Heart right ventricle (tissue), 16 donors: ENCODE measurements around the gene EIF4E3. TPM values are rescaled to one million over a fixed set of nuclear protein-coding genes. Genes with fewer than 3 reads are reported as not detected.

Experiments
- ATAC-seq, 8 donors: fragments of 200-7000 bp; cut with Tn5 transposase; one replicate each; pipeline ENCODE4 v1.9.1; 2020; ENCODE audit warnings: mild to moderate bottlenecking in 8 of 8, moderate library complexity in 8 of 8, moderate number of reproducible peaks in 1 of 8
- DNase-seq, 2 donors: peaks; one replicate each; pipeline ENCODE4 v3.0.0-alpha.2; 2020
- H3K27ac ChIP-seq, 10 donors: fragments of 200-600 bp; sonication (generic) in 2 of 10; one replicate each; pipeline versions ENCODE4 v1.5.0 to v1.8.0; 2020 to 2022; ENCODE audit warnings: mild to moderate bottlenecking in 3 of 10
- H3K27me3 ChIP-seq, 7 donors: fragments of 200-600 bp; one replicate each; pipeline ENCODE4 v1.8.0; 2021 to 2022; ENCODE audit warnings: mild to moderate bottlenecking in 2 of 7
- H3K36me3 ChIP-seq, 9 donors: fragments of 200-600 bp; sonication (generic) in 1 of 9; one replicate each; pipeline versions ENCODE4 v1.5.0 to v1.8.0; 2020 to 2022; ENCODE audit warnings: mild to moderate bottlenecking in 2 of 9
- H3K4me1 ChIP-seq, 9 donors: fragments of 200-600 bp; sonication (generic) in 1 of 9; one replicate each; pipeline versions ENCODE4 v1.5.0 to v1.8.0; 2020 to 2022; ENCODE audit warnings: mild to moderate bottlenecking in 4 of 9
- H3K4me3 ChIP-seq, 10 donors: fragments of 200-600 bp; sonication (generic) in 2 of 10; one replicate each; pipeline versions ENCODE4 v1.5.0 to v1.8.0; 2020 to 2022; ENCODE audit warnings: mild to moderate bottlenecking in 7 of 10, moderate library complexity in 2 of 10
- H3K9me3 ChIP-seq, 11 donors: fragments of 200-600 bp in 10 of 11; sonication (generic) in 2 of 11; one replicate each; pipeline versions ENCODE4 v1.5.0 to v1.8.0; 2013 to 2022; ENCODE audit warnings: mild to moderate bottlenecking in 2 of 11, control low read depth in 1 of 11, moderate library complexity in 1 of 11
- WGBS, 2 donors: extraction: QIAGEN DNeasy Blood & Tissue Kit; methylation state at CpG; one replicate each; pipeline ENCODE4 v1.1.7; 2013; ENCODE audit warnings: inconsistent platforms in 1 of 2; 5-methylcytosine and 5-hydroxymethylcytosine counted together
- intact Hi-C, 10 donors: fragments of 100-400 bp; cut with DNase I; formaldehyde crosslinking; loops; one replicate each; pipeline versions ENCODE4 v1.11.1 to v1.14.2; 2022
- polyA plus RNA-seq, 2 donors: library from polyadenylated mRNA; stranded (reverse); fragments of 200-250 nt; gene quantifications; one replicate each; pipeline ENCODE4 v1.2.3, GENCODE V29; 2013
- total RNA-seq, 10 donors: library from RNA; stranded (reverse); fragmentation: NEBNext Ultra II Directional in 3 of 10; extraction: Animal tissue kit (Norgen Biotek cat#: 25700) in 3 of 10; gene quantifications; one replicate each; pipeline versions ENCODE4 v1.2.1 to v1.2.4, GENCODE V29; 2021 to 2023
- TF ChIP-seq, protein P1 (sequence below), 9 donors: fragments of 200-600 bp; sonication (generic) in 2 of 9; IDR thresholded peaks; one replicate each; pipeline versions ENCODE4 v1.5.0 to v1.8.0; 2021 to 2022; ENCODE audit warnings: antibody characterized with exemption in 9 of 9, mild to moderate bottlenecking in 5 of 9, moderate library complexity in 1 of 9
- donor health status: Arrhythmogenic right ventricular cardiomyopathy.
- donor health status: ischemic (EF 13 %, LVEDD 7.1; RV severe dilation, severe dysfunction).
- donor health status: healthy with polysubstance abuse.
- donor health status: DM: no; HTN: yes; CAD: no.
- donor health status: DM: no; HTN: no; CAD: no.
- donor health status: ischemic (EF 25% LVEDD 6.9; RV normal size, moderate dysfunction).
- donor health status: ischemic (EF 25% LVEDD 5.7; RV mildly dilated, moderate dysfunction).
- donor health status: healthy.
- donor health status: DM: yes; HTN: yes; CAD: no.
- donor health status: Ischemic cardiomyopathy.
- donor health status: ischemic (EF 35%, LVEDD 5.7; RV mildly dilated, moderate dysfunction).
- donor health status: nonischemic (EF 11% LVEDD 7.7; RV severe dilation, severe dysfunction).
- donor health status: DM: yes; HTN: yes; CAD: no.
- donor health status: PGD.
- donor health status: ischemic (EF 29% LVEDD 5.4; RV normal size, mild dysfunction).
- donor health status: nonischemic (EF 23%, LVEDD 6.1; RV moderate dilation, normal function).

EIF4E3 gene
- total and polyA plus RNA-seq, 12 donors: 12.9 to 58.1 (median 52.5) TPM

DNA sequence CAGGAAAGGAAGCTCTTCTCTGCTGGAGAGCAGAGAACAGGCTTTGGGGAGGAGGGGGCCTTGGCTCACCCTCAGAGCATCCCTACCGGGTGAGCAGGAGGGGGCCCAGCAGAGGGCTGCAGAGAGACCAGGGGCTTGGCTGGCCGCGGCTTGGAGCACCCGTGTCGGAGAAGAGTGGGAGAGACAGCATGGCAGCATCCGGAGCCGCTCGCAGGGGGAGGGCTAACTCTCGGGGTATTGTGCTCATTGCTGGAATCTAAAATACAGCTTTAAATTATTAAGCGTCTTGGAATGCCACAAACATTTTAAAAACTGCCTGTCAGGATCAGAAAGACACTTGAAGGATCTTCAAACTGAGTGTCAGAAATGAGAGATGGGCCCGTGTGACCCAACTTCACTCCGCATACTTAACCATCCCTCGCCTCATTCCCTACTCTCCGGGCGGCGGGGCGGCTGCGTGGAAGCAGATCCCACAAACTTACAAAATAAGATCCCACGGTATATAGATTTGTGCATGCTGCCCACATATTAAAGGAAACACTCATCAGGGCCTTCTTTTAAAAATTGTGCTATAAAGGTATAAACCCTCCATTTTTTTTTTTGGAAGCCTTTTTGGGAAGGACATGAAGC lies 53.9 kb downstream of the EIF4E3 start:
- WGBS, 2 donors: 87 to 90% methylated on average over 19 of the region's 19 CpGs

DNA sequence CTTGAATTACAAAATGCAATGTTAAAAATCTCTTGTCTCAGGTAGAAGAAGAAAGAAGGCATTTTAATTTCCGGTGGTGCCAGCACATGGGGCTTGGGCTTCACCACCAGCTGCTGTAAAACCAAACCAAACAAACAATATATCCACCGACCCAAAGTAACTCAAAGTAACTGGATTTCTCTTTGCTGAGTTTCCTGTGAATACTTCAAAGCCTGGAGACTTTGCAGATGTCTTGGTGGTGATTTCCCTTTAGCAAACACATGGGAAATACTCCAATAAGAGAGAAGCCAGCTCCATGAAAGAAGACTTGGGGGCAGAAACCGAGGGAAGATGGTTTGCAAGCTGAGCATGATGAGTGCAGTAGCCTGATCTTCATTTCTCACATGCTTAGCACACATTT lies 62.6 kb downstream of the EIF4E3 start:
- H3K27me3 ChIP-seq: no peaks in the 10 kb centered on the region
- H3K36me3 ChIP-seq: no peaks in the 10 kb centered on the region
- DNase-seq (no peak), ATAC-seq (no peak)
- H3K4me3 ChIP-seq: no peak overlapping the region
- intact Hi-C loops: no loop called here
- peaks cover 0 to 11% (median 6%) of the 10 kb centered on the region in 9 donors for H3K4me1 ChIP-seq
- H3K9me3 ChIP-seq: peaks cover 0 to 15% (median 0%) of the 10 kb centered on the region in 11 donors
- WGBS, 2 donors: 73 to 74% methylated on average over 3 of the region's 3 CpGs
- TF ChIP-seq, protein P1, sequence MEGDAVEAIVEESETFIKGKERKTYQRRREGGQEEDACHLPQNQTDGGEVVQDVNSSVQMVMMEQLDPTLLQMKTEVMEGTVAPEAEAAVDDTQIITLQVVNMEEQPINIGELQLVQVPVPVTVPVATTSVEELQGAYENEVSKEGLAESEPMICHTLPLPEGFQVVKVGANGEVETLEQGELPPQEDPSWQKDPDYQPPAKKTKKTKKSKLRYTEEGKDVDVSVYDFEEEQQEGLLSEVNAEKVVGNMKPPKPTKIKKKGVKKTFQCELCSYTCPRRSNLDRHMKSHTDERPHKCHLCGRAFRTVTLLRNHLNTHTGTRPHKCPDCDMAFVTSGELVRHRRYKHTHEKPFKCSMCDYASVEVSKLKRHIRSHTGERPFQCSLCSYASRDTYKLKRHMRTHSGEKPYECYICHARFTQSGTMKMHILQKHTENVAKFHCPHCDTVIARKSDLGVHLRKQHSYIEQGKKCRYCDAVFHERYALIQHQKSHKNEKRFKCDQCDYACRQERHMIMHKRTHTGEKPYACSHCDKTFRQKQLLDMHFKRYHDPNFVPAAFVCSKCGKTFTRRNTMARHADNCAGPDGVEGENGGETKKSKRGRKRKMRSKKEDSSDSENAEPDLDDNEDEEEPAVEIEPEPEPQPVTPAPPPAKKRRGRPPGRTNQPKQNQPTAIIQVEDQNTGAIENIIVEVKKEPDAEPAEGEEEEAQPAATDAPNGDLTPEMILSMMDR (IDR thresholded peaks at IDR 0.05): no peak
- no peak overlapping the region for H3K27ac ChIP-seq

More for the DNA sequence above, 53.9 kb downstream of the EIF4E3 start:
- no peaks in the 10 kb centered on the region for H3K36me3 ChIP-seq
- ATAC-seq (no peak), DNase-seq (no peak)
- no peaks in the 10 kb centered on the region for H3K4me1 ChIP-seq
- H3K27ac ChIP-seq: no peak overlapping the region
- H3K27me3 ChIP-seq: no peaks in the 10 kb centered on the region
- H3K9me3 ChIP-seq: peaks cover 0 to 11% (median 0%) of the 10 kb centered on the region in 11 donors
- intact Hi-C loops: no loop called here
- H3K4me3 ChIP-seq: no peak overlapping the region
- TF ChIP-seq, protein P1 (IDR thresholded peaks at IDR 0.05): no peak

DNA sequence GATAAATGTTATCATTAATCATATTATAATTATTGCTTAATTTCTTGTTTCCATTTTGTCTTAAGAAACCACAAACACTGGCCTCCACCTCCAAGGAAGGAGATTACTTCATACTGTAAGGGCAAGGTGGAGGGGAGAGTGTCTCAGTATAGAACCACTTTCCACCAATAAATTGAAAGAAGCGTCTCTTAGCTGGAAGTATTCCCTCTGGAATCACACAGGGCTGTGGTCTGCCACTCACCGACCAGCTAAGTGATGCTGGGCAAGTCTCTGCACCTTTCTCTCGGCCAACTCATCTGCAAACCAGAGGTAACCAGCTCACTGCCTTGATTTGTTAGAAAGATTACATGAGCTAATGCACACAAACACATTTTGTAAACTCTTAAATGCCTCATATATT lies 63.1 kb downstream of the EIF4E3 start:
- no peaks in the 10 kb centered on the region for H3K36me3 ChIP-seq
- H3K4me3 ChIP-seq: no peak overlapping the region
- peaks cover 0 to 15% (median 0%) of the 10 kb centered on the region in 11 donors for H3K9me3 ChIP-seq
- ATAC-seq (no peak), DNase-seq (no peak)
- TF ChIP-seq, protein P1 (IDR thresholded peaks at IDR 0.05): no peak
- intact Hi-C loops: no loop called here
- H3K27ac ChIP-seq: no peak overlapping the region
- H3K27me3 ChIP-seq: no peaks in the 10 kb centered on the region
- H3K4me1 ChIP-seq: peaks cover 0 to 16% (median 6%) of the 10 kb centered on the region in 9 donors
- WGBS, 2 donors: 92 to 93% methylated on average over 3 of the region's 3 CpGs

DNA sequence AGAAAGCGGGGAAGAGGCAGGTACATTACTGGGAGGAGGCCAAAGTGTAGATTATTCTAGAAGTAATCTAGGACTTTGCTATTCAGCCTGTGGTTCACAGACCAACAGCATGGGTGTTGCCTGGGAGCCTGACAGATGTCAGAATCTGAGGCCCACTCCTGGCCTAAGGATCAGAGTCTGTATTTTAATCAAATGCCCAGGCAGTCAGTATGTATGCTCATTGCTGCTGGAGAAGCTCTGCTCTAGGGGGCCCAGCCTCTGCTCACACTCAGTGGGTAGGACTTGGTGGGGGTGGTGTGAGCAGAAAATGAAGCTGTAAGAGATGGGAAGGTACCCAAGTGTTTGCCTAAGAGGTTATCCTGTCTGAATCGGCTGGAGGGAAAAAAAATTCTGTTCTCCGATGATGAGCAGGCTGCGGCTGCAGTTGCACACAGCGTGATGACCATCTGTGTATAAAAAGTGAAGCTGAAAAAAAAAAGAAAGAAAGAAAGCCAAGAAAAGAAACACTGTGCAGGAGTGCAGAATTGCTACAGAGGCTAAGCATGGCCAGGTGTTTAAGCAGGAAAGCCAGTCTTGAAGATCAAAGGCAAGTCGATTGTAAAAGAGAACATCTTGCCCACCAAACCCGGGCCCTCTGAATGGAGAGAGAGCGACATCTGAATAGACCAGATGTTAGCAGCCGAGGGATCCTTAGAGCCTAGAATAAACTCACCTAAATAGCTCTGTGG lies 65.2 kb downstream of the EIF4E3 start:
- WGBS, 2 donors: 86 to 90% methylated on average over 9 of the region's 9 CpGs
- H3K9me3 ChIP-seq: no peaks in the 10 kb centered on the region
- no peak for DNase-seq
- no peak overlapping the region for H3K4me3 ChIP-seq
- intact Hi-C loops: loop anchor here in 6 of 10 donors (5.0 to 10.0 kb wide), 5 partner anchors 945 to 1595 kb away; no protein-coding TSS in a partner anchor
- ATAC-seq: no peak
- TF ChIP-seq, protein P1 (IDR thresholded peaks at IDR 0.05): no peak
- peaks cover 0 to 16% (median 6%) of the 10 kb centered on the region in 9 donors for H3K4me1 ChIP-seq
- no peaks in the 10 kb centered on the region for H3K27me3 ChIP-seq
- H3K36me3 ChIP-seq: no peaks in the 10 kb centered on the region
- H3K27ac ChIP-seq: no peak overlapping the region
